PC-9 (cell line): ENCODE measurements around the gene UBAC1.

ENCODE experiments used
- EZH2 ChIP-seq: fragments of 200-600 bp; sonication (generic); IDR thresholded peaks from 2 replicates; pipeline ENCODE4 v1.8.0; 2017; ENCODE audit warnings: antibody characterized with exemption, low read depth
- TF ChIP-seq, protein P1 (sequence below): fragments of 200-600 bp; sonication (generic); conservative IDR thresholded peaks from 2 replicates; pipeline ENCODE4 v1.6.1; 2017; ENCODE audit warnings: mixed run types, antibody characterized with exemption, mild to moderate bottlenecking, moderate library complexity

DNA sequence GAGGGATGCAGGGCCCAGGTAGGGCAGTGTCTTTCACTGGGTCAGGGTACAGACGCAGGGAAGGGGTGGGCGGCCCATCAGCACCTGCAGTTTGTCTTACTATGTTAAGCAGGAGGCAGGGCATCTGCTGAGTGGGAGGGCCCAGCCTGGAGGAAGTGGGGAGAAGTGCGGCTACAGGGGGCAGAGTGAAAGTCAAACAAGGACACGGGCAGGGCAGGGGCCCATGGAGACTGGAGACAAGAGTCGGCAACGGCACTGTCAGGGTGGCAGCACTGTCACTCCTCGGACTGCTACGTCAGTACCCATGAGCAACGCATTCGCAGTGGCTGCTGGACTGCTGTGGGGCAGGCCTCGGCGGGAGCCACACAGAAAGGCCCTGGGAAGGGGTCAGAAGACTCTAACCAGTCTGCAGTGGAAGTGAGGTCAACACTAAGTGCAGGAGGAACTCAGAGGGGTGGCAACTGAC, 73.6 kb downstream of the UBAC1 start:
- TF ChIP-seq, protein P1, sequence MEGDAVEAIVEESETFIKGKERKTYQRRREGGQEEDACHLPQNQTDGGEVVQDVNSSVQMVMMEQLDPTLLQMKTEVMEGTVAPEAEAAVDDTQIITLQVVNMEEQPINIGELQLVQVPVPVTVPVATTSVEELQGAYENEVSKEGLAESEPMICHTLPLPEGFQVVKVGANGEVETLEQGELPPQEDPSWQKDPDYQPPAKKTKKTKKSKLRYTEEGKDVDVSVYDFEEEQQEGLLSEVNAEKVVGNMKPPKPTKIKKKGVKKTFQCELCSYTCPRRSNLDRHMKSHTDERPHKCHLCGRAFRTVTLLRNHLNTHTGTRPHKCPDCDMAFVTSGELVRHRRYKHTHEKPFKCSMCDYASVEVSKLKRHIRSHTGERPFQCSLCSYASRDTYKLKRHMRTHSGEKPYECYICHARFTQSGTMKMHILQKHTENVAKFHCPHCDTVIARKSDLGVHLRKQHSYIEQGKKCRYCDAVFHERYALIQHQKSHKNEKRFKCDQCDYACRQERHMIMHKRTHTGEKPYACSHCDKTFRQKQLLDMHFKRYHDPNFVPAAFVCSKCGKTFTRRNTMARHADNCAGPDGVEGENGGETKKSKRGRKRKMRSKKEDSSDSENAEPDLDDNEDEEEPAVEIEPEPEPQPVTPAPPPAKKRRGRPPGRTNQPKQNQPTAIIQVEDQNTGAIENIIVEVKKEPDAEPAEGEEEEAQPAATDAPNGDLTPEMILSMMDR = no peak
- no peak for TF ChIP-seq EZH2
